Lower leg skin (tissue), 3 donors: Measurements from ENCODE around the gene RAB7A.
"Not testable (repeated sequence)": the region's sequence is repeated elsewhere in the genome, so short reads cannot be mapped to it uniquely, and the experiment has no call there.

Source experiments
- POLR2A ChIP-seq, 2 donors: fragments of 450-650 bp; IDR thresholded peaks; one replicate each; pipeline ENCODE4 v1.6.1; 2016 to 2017; ENCODE audit warnings: antibody characterized with exemption in 2 of 2, mild to moderate bottlenecking in 1 of 2, moderate library complexity in 1 of 2
- TF ChIP-seq, protein P1 (sequence below), 3 donors: fragments of 450-650 bp; IDR thresholded peaks; one replicate each; pipeline ENCODE4 v1.5.1; 2016; ENCODE audit warnings: antibody characterized with exemption in 3 of 3, mild to moderate bottlenecking in 3 of 3, moderate library complexity in 2 of 3

DNA sequence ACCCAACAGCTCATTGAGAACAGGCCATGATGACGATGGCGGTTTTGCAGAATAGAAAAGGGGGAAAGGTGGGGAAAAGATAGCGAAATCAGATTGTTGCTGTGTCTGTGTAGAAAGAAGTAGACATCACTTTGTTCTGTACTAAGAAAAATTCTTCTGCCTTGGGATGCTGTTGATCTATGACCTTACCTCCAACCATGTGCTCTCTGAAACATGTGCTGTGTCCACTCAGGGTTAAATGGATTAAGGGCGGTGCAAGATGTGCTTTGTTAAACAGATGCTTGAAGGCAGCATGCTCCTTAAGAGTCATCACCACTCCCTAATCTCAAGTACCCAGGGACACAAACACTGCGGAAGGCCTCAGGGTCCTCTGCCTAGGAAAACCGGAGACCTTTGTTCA, 47.6 kb downstream of the RAB7A start:
- TF ChIP-seq, protein P1, sequence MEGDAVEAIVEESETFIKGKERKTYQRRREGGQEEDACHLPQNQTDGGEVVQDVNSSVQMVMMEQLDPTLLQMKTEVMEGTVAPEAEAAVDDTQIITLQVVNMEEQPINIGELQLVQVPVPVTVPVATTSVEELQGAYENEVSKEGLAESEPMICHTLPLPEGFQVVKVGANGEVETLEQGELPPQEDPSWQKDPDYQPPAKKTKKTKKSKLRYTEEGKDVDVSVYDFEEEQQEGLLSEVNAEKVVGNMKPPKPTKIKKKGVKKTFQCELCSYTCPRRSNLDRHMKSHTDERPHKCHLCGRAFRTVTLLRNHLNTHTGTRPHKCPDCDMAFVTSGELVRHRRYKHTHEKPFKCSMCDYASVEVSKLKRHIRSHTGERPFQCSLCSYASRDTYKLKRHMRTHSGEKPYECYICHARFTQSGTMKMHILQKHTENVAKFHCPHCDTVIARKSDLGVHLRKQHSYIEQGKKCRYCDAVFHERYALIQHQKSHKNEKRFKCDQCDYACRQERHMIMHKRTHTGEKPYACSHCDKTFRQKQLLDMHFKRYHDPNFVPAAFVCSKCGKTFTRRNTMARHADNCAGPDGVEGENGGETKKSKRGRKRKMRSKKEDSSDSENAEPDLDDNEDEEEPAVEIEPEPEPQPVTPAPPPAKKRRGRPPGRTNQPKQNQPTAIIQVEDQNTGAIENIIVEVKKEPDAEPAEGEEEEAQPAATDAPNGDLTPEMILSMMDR (IDR thresholded peaks at IDR 0.05) = not testable (repeated sequence)
- TF ChIP-seq POLR2A (IDR thresholded peaks at IDR 0.05) = not testable (repeated sequence)
